ENCODE measurements around the gene IRAK1.

DNA sequence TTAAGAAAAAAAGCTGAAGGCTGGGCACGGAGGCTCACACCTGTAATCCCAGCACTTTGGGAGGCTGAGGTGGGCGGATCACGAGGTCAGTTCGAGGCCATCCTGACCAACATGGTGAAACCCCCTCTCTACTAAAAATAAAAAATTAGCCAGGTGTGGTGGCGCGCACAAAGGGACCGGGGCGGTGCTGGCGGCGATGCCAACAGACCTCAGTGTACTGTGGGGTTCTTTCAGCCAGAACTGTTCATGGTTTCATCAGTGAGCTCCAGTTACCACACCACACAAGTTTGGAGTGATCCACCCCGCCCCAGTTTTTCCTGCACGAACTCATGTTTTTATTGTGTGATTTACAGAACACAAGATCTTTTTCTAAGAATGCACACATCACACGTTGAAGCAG lies 21.2 kb upstream of the IRAK1 start:
- TF ChIP-seq SP2 (IDR thresholded peaks at IDR 0.05; ENCODE audit: low read length) (no peak), SRF (IDR thresholded peaks at IDR 0.05; ENCODE audit: low read depth, low read length) (no peak), NANOG (IDR thresholded peaks at IDR 0.05; ENCODE audit: insufficient read depth, low read depth, low read length, poor library complexity, severe bottlenecking) (no peak), EGR1 (IDR thresholded peaks at IDR 0.05; ENCODE audit: borderline replicate concordance, low read depth, low read length) (no peak), SP1 (IDR thresholded peaks at IDR 0.05; ENCODE audit: low read depth, low read length) (no peak), SUZ12 (IDR thresholded peaks at IDR 0.05; ENCODE audit: low read length) (no peak), RFX5 (IDR thresholded peaks at IDR 0.05; ENCODE audit: borderline replicate concordance, low read depth, low read length) (no peak)
- TF ChIP-seq, protein P1, sequence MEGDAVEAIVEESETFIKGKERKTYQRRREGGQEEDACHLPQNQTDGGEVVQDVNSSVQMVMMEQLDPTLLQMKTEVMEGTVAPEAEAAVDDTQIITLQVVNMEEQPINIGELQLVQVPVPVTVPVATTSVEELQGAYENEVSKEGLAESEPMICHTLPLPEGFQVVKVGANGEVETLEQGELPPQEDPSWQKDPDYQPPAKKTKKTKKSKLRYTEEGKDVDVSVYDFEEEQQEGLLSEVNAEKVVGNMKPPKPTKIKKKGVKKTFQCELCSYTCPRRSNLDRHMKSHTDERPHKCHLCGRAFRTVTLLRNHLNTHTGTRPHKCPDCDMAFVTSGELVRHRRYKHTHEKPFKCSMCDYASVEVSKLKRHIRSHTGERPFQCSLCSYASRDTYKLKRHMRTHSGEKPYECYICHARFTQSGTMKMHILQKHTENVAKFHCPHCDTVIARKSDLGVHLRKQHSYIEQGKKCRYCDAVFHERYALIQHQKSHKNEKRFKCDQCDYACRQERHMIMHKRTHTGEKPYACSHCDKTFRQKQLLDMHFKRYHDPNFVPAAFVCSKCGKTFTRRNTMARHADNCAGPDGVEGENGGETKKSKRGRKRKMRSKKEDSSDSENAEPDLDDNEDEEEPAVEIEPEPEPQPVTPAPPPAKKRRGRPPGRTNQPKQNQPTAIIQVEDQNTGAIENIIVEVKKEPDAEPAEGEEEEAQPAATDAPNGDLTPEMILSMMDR (IDR thresholded peaks at IDR 0.05; ENCODE audit: control extremely low read depth in 1 of 3, insufficient read depth in 1 of 3, low read depth in 1 of 3, low read length in 3 of 3), result no peak
